ENCODE measurements around the gene REELD1.
A peak's percentile ranks its signal among the peaks of the same experiment; 100 is the strongest.

REELD1 gene

GRCh38 chr4:146214238-146214637, at the start of gene REELD1:
Gene REELD1 (plus strand): TSS chr4:146214538. CDS start chr4:146216953, 2,415 bp downstream.
- DNase-seq (ENCODE audit: low read depth in 2 of 2), result no peak

DNA sequence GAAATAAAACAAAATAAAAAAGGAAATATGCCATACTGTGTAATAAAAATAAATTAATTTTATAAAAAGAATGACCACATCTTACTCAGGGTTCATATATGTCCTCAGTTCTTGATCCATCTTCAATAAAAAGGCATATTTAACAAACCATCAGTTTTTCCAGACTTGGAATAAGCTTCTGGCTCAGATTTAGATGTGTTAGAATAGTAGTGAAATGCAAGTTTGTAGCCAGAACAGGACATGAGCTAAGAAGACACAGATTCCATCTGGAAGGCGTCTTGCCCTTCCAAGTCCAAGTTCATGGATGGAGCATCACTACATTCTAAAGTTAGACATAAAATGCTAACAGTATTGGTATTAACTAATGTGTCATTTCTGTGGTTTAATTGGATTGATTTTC, 49.1 kb upstream of the REELD1 start:
- no peak for DNase-seq (ENCODE audit: low read depth in 2 of 2)

- no peak for DNase-seq (ENCODE audit: low read depth in 2 of 2)
Measured at GRCh38 chr4:146165840-146166239, 48.5 kb upstream of the REELD1 start.

- DNase-seq (ENCODE audit: low read depth in 2 of 2), result no peak
Measured at GRCh38 chr4:146170149-146170548, 44.2 kb upstream of the REELD1 start.

- DNase-seq (ENCODE audit: low read depth in 2 of 2), result peak; percentile 73 to 74
Measured at GRCh38 chr4:146175541-146176453, 38.5 kb upstream of the REELD1 start, which contains the start of gene LSM6. Gene LSM6 (plus strand): TSS chr4:146175718. CDS start chr4:146182922, 7,204 bp downstream.

- no peak for DNase-seq (ENCODE audit: low read depth in 2 of 2)
Measured at GRCh38 chr4:146176891-146177290, 37.4 kb upstream of the REELD1 start.

DNA sequence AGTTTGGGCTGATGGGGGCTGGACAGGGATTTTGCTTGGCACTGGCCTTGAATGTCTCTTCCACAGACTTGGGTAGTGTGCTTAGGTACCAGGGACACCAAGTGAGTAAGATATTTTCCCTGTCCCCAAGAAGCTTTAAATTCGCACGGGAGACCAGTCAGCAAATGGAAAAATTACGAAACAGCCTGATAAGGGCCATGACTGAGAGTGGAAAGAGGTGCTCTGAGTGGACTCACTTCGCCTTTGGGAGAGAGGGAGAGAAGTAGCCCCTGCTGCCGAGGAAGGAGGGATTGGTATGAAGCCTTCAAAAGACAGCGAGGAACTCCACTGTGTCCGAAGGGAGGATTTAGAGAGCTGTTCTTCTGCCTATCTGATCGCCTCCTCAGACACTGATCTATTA, 36.2 kb upstream of the REELD1 start:
- DNase-seq (ENCODE audit: low read depth in 2 of 2), result no peak

DNA sequence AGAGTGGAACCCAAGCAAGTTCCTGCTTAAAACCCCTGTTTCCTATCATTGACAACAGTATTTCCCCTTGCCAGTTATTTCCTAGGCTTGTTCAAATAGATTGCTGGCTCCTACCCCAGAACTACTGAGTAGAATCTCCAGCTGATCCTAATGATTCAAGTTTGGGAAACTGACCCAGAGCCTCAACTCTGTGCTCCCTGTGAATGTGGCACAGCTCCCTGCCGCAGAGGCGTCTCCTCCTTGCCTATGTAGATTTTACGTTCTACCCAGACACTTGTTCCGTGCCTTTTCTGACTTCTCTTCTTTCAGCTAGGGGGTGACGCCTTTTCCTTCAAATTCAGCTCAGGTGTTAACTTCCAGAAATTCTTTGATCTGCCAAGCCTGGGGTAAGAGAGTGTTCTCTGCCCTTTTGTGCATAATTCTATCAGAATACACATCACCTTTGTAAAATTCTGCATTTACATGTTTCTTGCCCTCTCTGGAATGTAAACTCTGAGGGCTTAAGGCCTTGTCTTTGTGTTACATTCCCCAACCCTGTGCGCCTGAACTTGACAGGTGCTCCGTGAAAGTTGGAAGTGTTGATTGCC, 34.5 kb upstream of the REELD1 start:
- no peak for DNase-seq (ENCODE audit: low read depth in 2 of 2)

DNA sequence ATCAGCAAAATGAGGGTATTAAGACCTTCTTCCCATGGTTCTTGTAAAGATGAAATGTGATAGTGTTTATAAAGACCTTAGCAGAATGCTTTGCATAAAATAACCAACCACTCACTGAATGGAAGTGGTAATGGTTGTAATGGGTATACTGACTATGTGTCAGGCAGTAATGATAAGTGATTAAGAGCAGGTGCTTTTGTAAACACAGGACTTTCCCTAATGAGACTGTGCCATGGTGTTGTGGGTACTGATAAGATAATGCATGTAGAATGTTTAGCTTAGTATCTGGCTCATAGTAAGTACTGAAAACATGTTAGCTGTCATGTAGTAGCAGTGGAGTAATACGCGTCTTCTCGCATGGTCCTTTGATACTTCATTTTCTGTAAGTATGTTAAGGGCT, 31.9 kb upstream of the REELD1 start:
- DNase-seq (ENCODE audit: low read depth in 2 of 2), result no peak

DNA sequence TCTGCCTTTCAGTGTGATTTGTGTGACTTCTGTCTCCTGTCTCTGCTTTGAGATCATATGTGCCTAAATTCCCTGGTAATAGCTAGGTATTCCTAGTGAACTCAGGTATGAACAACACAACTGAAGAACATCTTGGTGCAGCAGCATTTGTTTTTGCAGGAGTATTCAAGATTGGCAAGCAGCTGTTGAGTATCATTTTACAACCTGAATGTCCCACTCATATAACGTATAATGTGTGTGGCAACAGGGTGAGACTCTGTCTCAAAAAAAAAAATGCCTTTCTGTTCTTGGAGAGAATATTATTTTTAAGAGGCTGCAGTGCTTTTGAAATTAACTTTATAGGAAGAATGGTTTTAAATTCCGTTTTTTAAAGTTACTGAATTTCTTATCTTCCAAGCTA, 31.1 kb upstream of the REELD1 start:
- DNase-seq (ENCODE audit: low read depth in 2 of 2), result no peak

GRCh38 chr4:146186041-146186440, 28.3 kb upstream of the REELD1 start:
- no peak for DNase-seq (ENCODE audit: low read depth in 2 of 2)

GRCh38 chr4:146186596-146186995, 27.7 kb upstream of the REELD1 start:
- DNase-seq (ENCODE audit: low read depth in 2 of 2), result no peak

- no peak for DNase-seq (ENCODE audit: low read depth in 2 of 2)
Measured at GRCh38 chr4:146190456-146190855, 23.9 kb upstream of the REELD1 start.

GRCh38 chr4:146191766-146192458, 22.4 kb upstream of the REELD1 start:
- no peak for DNase-seq (ENCODE audit: low read depth in 2 of 2)

GRCh38 chr4:146193628-146194027, 20.7 kb upstream of the REELD1 start:
- no peak for DNase-seq (ENCODE audit: low read depth in 2 of 2)

GRCh38 chr4:146194212-146194611, 20.1 kb upstream of the REELD1 start:
- no peak for DNase-seq (ENCODE audit: low read depth in 2 of 2)

GRCh38 chr4:146202665-146203064, 11.7 kb upstream of the REELD1 start:
- DNase-seq (ENCODE audit: low read depth in 2 of 2), result no peak

DNA sequence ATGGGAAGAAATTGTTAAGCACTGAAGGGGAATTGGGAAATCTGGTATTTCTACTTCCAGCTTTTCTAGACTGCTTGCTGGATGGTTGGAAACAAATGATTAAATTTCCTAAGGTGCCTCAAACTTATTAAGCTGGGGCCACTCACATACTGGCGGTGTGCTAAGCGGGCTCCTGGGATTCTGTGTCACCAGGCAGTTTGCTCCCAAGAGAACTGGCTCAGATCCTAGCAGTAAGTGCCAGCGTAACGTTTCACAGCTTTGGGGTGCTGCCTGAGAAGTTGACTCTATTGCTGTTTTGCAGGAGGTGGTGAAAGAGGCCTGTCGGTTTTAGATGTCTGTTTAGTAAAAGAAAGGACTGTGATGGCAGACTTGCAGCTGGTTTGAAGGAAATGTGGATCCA, 6.9 kb upstream of the REELD1 start:
- no peak for DNase-seq (ENCODE audit: low read depth in 2 of 2)

GRCh38 chr4:146210890-146211289, 3.4 kb upstream of the REELD1 start:
- no peak for DNase-seq (ENCODE audit: low read depth in 2 of 2)

DNA sequence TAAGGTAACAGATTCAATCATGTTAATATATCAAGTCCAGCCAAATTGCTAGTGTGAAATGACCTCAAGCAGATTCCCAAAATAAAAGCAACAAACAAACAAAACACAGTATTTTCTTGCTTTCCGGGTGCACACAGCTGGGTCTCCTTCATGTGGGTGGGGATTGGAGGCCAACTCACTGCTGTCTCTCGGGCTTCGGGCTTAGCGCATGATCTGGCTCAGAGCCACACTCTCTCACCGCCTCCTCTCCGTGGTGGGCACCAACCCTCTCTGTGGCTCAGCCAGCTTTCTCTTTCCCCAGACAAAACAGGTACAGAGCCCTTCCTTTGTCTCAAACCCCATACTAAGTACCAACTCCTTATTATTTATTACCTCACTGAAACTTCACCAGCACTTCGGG, 2.9 kb upstream of the REELD1 start:
- DNase-seq (ENCODE audit: low read depth in 2 of 2), result no peak

DNA sequence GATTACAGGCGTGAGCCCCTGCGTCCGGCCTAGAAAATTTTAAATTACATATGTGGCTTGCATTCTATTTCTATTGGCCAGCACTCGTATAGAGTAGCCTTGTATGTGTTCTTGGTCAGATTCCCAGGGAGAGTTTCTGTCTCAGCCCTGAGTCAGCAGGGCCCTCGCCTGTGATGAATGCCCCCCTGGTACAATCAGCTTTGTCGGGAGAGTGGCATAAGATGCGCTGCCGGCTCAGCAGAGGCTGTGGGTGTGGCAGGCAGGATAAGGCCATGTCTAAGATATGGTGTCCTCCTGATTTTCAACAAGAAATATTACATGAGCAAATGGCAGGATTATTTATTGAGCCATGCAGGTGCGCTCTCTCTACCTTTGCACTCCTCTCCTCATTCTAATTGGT, 1.6 kb upstream of the REELD1 start:
- DNase-seq (ENCODE audit: low read depth in 2 of 2), result no peak

GRCh38 chr4:146222313-146222712, 8.0 kb downstream of the REELD1 start:
- no peak for DNase-seq (ENCODE audit: low read depth in 2 of 2)

All from stimulated activated CD8-positive, alpha-beta memory T cell treated with anti-CD3 and anti-CD28 coated beads, Interleukin-15, amount 100 ng/mL, for 48 hours (primary cell).